HL-60 (cell line): Measurements from ENCODE around the gene XPR1.

Experiments used
- DNase-seq, 2 experiments: peaks; one replicate each; pipeline ENCODE4 v3.0.0-alpha.2; 2010 to 2020; ENCODE audit warnings: low read depth in 1 of 2, low spot score in 1 of 2
- H3K27ac ChIP-seq: fragments of 250-450 bp; sonication (Bioruptor Pico); replicated peaks from 2 replicates; pipeline ENCODE4 v1.5.1; 2020; ENCODE audit warnings: mild to moderate bottlenecking, moderate library complexity
- H3K27me3 ChIP-seq: fragments of 250-450 bp; sonication (Bioruptor Pico); 2 replicates; pipeline ENCODE4 v1.5.1; 2021; ENCODE audit warnings: mild to moderate bottlenecking, moderate library complexity; ENCODE audit not compliant: insufficient read depth, poor library complexity, severe bottlenecking
- H3K4me3 ChIP-seq: replicated peaks from 2 replicates; pipeline ENCODE4 v1.5.1; 2011; ENCODE audit warnings: mild to moderate bottlenecking, control low read depth, low read length; ENCODE audit not compliant: insufficient read depth
- GABPA ChIP-seq: IDR thresholded peaks from 2 replicates; pipeline ENCODE4 v1.6.1; 2012; ENCODE audit warnings: low read depth
- POLR2AphosphoS5 ChIP-seq: IDR thresholded peaks from 2 replicates; pipeline ENCODE4 v1.6.1; 2012; ENCODE audit warnings: low read depth
- SPI1 ChIP-seq: IDR thresholded peaks from 2 replicates; pipeline ENCODE4 v1.6.1; 2012; ENCODE audit warnings: low read depth, mild to moderate bottlenecking, borderline replicate concordance
- TF ChIP-seq, protein P1 (sequence below): IDR thresholded peaks from one replicate; pipeline ENCODE4 v1.5.1; 2011; ENCODE audit warnings: low read length, control low read depth, inconsistent platforms; ENCODE audit not compliant: insufficient read depth
- TF ChIP-seq, protein P2 (sequence below): IDR thresholded peaks from 2 replicates; pipeline ENCODE4 v1.6.1; 2012; ENCODE audit warnings: low read depth; ENCODE audit not compliant: insufficient replicate concordance

Gene XPR1

DNA sequence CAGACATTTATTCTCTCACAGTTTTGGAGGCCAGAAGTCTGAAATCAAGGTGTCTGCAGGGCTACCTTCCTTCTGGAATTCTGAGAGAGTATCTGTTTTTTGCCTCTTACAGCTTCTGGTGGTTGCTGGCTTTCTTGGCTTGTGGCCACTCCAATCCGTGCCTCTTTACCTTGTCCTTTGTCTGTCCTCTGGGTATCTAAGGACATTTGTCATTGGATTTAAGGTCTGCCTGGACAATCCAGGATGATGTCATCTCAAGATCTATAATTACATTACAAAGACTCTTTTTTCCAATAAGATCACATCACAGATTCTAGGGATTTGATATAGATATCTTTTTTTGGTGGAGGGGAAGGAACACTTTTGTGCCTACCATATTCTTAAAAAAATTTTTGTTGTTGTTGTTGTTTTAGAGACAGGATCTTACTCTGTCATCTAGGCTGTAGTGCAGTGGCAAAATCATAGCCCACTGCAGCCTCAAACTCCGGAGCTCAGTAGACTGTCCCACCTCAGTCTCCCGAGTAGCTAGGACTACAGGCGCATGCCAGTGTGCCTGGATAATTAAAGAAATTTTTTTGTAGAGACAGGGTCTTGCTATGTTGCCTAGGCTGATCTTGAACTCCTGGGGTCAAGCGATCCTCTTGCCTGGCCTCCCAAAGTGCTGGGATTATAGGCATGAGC is 61.9 kb downstream of the XPR1 start:
- DNase-seq, result no peak
- Histone ChIP-seq H3K27me3 (no peaks in the 10 kb centered on the region), H3K27ac (no peak overlapping the region), H3K4me3 (no peak overlapping the region)
- TF ChIP-seq SPI1 (no peak), GABPA (no peak), POLR2AphosphoS5 (no peak)
- TF ChIP-seq, protein P1, sequence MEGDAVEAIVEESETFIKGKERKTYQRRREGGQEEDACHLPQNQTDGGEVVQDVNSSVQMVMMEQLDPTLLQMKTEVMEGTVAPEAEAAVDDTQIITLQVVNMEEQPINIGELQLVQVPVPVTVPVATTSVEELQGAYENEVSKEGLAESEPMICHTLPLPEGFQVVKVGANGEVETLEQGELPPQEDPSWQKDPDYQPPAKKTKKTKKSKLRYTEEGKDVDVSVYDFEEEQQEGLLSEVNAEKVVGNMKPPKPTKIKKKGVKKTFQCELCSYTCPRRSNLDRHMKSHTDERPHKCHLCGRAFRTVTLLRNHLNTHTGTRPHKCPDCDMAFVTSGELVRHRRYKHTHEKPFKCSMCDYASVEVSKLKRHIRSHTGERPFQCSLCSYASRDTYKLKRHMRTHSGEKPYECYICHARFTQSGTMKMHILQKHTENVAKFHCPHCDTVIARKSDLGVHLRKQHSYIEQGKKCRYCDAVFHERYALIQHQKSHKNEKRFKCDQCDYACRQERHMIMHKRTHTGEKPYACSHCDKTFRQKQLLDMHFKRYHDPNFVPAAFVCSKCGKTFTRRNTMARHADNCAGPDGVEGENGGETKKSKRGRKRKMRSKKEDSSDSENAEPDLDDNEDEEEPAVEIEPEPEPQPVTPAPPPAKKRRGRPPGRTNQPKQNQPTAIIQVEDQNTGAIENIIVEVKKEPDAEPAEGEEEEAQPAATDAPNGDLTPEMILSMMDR, result no peak
- TF ChIP-seq, protein P2, sequence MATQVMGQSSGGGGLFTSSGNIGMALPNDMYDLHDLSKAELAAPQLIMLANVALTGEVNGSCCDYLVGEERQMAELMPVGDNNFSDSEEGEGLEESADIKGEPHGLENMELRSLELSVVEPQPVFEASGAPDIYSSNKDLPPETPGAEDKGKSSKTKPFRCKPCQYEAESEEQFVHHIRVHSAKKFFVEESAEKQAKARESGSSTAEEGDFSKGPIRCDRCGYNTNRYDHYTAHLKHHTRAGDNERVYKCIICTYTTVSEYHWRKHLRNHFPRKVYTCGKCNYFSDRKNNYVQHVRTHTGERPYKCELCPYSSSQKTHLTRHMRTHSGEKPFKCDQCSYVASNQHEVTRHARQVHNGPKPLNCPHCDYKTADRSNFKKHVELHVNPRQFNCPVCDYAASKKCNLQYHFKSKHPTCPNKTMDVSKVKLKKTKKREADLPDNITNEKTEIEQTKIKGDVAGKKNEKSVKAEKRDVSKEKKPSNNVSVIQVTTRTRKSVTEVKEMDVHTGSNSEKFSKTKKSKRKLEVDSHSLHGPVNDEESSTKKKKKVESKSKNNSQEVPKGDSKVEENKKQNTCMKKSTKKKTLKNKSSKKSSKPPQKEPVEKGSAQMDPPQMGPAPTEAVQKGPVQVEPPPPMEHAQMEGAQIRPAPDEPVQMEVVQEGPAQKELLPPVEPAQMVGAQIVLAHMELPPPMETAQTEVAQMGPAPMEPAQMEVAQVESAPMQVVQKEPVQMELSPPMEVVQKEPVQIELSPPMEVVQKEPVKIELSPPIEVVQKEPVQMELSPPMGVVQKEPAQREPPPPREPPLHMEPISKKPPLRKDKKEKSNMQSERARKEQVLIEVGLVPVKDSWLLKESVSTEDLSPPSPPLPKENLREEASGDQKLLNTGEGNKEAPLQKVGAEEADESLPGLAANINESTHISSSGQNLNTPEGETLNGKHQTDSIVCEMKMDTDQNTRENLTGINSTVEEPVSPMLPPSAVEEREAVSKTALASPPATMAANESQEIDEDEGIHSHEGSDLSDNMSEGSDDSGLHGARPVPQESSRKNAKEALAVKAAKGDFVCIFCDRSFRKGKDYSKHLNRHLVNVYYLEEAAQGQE, result no peak

GRCh38 chr1:180695282-180695681 is 63.5 kb downstream of the XPR1 start:
- TF ChIP-seq, protein P2, result no peak
- TF ChIP-seq POLR2AphosphoS5, result no peak
- TF ChIP-seq, protein P1, result no peak
- Histone ChIP-seq H3K27ac (no peak overlapping the region), H3K4me3 (no peak overlapping the region), H3K27me3 (no peaks in the 10 kb centered on the region)
- no peak for DNase-seq

DNA sequence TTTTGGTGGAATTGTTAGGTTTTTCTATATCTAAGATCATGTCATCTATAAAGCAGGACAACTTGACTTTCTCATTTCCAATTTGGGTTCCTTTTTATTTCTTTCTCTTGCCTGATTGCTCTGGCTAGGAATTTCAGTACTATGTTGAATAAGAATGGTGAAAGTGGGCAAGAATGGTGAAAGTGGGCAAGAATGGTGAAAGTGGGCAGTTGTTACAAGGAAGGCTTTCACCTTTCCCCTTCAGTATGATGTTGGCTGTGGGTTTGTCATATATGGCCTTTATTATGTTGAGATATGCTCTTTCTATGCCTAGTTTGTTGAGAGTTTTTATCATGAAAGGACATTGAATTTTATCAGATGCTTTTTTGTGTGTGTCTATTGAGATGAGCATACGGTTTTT is 64.5 kb downstream of the XPR1 start:
- Histone ChIP-seq H3K4me3 (no peak overlapping the region), H3K27ac (no peak overlapping the region), H3K27me3 (no peaks in the 10 kb centered on the region)
- no peak for DNase-seq
- TF ChIP-seq SPI1 (no peak), POLR2AphosphoS5 (no peak), GABPA (no peak)
- TF ChIP-seq, protein P1, result no peak
- TF ChIP-seq, protein P2, result no peak
